ENCODE measurements around the gene ATP2C1.

Gene ATP2C1

GRCh38 chr3:130895690-130896488, 2.0 kb downstream of the ATP2C1 start:
- peak overlapping the region; percentile 93 for H3K4me3 ChIP-seq (ENCODE audit: low read length)
- TF ChIP-seq CTCF (conservative IDR thresholded peaks at IDR 0.05; ENCODE audit: low read length) = no peak
- DNase-seq (ENCODE audit: low read depth) = no peak

- TF ChIP-seq CTCF (conservative IDR thresholded peaks at IDR 0.05; ENCODE audit: low read length) = no peak
- no peak for DNase-seq (ENCODE audit: low read depth)
- no peak overlapping the region for H3K4me3 ChIP-seq (ENCODE audit: low read length)
Observed at GRCh38 chr3:130897316-130897715, 3.4 kb downstream of the ATP2C1 start.

- no peak for DNase-seq (ENCODE audit: low read depth)
- H3K4me3 ChIP-seq (ENCODE audit: low read length) = no peak overlapping the region
- TF ChIP-seq CTCF (conservative IDR thresholded peaks at IDR 0.05; ENCODE audit: low read length) = no peak
Observed at GRCh38 chr3:130900959-130901358, 7.1 kb downstream of the ATP2C1 start.

- TF ChIP-seq CTCF (conservative IDR thresholded peaks at IDR 0.05; ENCODE audit: low read length) = no peak
- no peak overlapping the region for H3K4me3 ChIP-seq (ENCODE audit: low read length)
- DNase-seq (ENCODE audit: low read depth) = no peak
Observed at GRCh38 chr3:130901463-130902204, 7.8 kb downstream of the ATP2C1 start.

- H3K4me3 ChIP-seq (ENCODE audit: low read length) = no peak overlapping the region
- no peak for DNase-seq (ENCODE audit: low read depth)
- TF ChIP-seq CTCF (conservative IDR thresholded peaks at IDR 0.05; ENCODE audit: low read length) = no peak
Observed at GRCh38 chr3:130903412-130903908, 9.6 kb downstream of the ATP2C1 start.

GRCh38 chr3:130904491-130904890, 10.6 kb downstream of the ATP2C1 start:
- no peak for TF ChIP-seq CTCF (conservative IDR thresholded peaks at IDR 0.05; ENCODE audit: low read length)
- DNase-seq (ENCODE audit: low read depth) = no peak
- H3K4me3 ChIP-seq (ENCODE audit: low read length) = no peak overlapping the region

Measured in AG10803 (cell line).